Measurements from ENCODE around the gene APEH. TPM values are rescaled to one million over a fixed set of nuclear protein-coding genes. Genes with fewer than 3 reads are reported as not detected.
"Not testable (repeated sequence)": the region's sequence is repeated elsewhere in the genome, so short reads cannot be mapped to it uniquely, and the experiment has no call there.

The APEH gene
- polyA plus RNA-seq, 3 donors: 153 to 162 (median 156) TPM

GRCh38 chr3:49665822-49666519 lies 8.2 kb upstream of the APEH start:
- DNase-seq: no peak

DNA sequence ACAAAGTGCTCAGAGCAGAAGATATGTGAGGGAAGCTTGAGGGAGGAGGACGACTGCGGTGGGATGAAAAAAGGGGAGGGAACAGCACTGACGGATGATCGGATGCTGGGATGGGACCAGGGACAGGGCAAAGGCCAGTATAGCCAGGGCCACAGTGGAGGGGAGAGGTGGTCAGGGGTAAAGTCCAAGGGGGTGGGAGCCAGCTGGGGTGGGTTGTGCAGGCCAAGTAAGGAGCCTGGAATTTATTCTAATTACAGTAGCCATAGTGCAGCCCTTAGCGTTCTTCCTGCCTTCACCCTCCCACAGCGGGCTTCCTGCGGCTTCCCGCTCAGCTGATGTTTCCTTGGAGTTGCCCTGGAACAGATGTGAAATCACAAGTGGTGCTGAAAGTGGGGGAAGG lies 7.6 kb upstream of the APEH start:
- DNase-seq: no peak

- DNase-seq: no peak
These were observed 6.3 kb upstream of the APEH start for GRCh38 chr3:49667701-49668413.

DNA sequence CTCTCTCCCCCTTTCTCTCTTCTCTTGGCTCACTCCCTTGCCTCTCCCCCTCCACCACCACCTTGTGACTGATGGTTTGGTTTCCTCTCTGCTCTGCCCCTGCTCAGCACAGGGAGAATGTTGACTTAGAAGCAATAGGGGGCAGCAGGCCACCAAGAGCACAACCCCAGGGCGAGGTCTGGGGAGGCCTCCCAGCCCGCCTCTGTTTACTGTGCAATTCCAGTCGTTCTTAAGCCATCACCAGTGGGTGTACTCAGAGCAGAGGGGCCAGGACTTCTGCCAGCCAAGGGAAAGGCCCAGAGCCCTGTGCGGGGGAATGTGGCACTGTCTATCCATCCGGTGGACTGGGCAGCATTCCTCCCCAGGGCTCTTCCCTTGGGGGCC lies 5.7 kb upstream of the APEH start:
- no peak for DNase-seq

- DNase-seq: no peak
These were observed 5.3 kb upstream of the APEH start for GRCh38 chr3:49668861-49669260.

- DNase-seq: no peak
These were observed 4.8 kb upstream of the APEH start for GRCh38 chr3:49669352-49669751.

DNA sequence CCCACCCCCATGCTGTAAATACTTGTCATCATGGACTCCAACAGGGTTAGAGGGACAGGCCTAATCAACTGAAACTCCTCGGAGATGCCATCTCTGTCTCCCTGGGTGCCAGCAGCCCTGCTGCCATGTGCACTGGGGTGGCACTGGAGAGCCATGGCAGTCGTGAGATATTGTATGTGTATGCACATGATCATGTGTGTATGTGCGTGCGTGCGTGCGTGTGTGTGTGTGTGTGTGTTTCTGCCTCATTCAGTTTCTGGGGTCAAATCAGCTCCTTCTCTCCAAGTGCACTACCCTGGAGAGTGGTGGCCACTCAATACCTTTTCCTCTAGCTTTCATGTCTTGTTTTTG lies 3.2 kb upstream of the APEH start:
- DNase-seq: no peak

DNA sequence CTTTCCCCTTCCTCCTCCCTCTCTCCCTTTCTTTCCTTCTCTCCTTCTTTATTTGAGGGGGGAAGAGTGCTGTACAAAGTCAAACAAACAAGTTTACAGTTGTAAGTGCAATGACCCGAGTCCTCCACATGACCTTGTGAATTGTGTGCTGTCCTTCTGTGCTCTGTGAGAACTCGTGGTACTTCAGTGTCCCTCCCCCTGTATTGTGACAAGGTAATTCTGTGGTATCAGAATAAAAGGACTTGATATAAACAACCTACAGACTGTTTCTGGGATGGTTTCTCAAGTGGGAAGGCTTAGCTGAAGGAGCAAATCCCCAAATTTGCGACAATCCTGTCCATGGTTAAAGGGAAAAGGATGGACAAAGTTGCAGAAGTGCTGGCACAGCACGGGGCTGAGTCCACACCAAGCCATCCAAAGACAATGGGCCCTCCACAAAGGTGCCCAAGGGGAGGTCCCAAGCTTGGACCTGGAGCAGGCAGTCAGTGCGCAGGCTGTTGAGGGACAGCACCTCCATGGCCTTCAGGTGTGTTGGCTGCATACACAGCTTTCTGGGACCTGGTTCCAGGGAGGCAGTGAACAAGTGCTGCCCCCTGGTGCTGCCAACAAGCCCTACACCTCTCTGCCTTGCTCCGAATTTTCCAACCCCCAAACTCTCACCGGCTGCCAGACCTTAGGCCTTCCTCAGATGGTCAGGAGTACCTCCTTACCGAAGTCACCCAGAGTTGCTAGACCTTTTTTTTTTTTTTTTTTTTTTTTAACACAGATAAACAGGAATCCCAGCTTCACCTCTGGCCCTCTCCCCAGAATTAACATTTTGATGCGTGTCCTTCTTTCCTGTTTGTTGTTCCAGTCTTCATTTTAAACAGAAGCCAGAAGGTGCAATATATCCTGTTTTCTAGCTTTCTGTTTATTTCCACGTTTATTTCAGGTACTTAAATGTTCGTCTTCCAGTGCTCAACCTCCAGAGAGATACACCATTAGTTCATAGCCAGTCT lies 2.6 kb upstream of the APEH start:
- peak; percentile 72 for DNase-seq

DNA sequence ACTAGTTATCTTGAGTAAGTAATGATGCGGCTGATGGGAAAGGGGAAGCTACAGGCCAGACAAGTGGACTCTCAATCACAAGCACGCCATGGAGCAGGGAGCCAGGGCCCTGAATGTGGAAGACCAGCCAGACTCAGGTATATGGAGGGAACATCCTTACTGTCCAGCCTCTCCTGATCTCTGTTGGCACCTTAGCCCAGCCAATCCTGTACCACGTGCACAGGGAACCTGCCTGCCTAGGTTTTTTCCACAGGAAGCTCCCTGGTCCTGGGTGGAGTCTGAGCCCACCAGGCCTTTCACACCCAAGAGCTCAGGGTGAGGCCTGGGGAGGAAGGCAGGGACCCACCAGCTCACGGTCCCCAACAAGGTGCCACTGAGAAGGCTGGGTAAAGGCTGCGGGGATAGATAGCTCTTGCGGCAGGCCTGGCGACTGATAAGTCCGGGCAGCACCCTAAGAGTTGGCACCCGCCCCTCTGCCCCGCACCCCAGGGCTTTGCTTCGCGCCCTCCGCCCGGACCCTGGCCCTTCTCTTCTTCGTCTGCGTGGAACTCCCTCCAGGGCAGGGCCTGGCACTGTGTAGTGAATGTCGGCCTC lies 933 bp upstream of the APEH start:
- no peak for DNase-seq

DNA sequence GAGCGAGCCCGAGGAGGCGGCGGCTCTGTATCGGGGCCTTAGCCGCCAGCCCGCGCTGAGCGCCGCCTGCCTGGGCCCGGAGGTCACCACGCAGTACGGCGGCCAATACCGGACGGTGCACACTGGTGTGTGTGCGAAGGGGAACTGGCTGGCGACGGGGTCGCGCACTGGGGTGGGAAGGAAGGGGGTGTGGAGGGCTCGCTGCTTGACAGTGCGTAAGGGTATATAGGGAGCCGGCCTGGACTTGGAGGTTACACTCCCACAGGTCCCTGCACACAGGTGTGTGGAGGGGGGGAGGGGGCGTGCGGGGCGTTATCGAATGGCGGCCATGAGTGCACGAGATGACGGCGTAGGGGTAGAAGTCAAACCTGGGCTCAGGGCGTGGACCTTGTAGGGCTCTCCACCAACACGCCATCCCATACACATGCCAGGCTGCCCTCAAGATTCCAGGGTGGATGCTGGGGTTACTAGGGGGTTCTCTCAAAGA lies 389 bp downstream of the APEH start:
- DNase-seq: no peak

DNA sequence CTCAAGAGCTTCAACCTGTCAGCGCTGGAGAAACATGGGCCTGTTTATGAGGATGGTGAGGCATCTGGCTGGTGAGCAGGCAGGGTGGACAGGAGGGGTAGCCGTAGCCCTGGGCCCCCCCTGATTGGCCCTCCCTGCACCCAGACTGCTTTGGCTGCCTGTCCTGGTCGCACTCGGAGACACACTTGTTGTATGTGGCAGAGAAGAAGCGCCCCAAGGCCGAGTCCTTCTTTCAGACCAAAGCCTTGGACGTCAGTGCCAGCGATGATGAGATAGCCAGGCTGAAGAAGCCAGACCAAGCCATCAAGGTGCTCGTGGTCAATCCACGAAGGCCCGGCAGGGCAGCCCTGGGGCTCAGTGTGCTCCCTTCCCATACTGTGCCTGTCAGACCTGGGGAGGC lies 1.8 kb downstream of the APEH start:
- DNase-seq: no peak

GRCh38 chr3:49680493-49681231 lies 6.5 kb downstream of the APEH start:
- DNase-seq: no peak

- no peak for DNase-seq
These were observed 7.0 kb downstream of the APEH start for GRCh38 chr3:49681232-49681522.

DNA sequence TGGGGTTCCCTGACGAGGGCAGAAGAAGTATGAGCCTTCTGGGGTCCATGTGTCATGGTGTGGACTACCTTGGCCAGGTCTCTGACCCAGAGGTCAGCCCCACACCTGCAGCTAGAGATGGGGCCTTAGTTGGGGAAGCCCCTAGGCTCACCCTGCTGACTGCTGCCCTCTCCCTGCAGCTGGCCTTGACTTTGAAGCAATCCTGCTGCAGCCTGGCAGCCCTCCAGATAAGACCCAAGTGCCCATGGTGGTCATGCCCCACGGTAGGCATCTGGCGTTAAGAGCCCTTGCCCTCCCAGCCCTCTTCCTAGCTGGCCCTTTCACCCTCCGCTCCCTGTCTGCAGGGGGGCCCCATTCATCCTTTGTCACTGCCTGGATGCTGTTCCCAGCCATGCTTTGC lies 7.4 kb downstream of the APEH start:
- no peak for DNase-seq

DNA sequence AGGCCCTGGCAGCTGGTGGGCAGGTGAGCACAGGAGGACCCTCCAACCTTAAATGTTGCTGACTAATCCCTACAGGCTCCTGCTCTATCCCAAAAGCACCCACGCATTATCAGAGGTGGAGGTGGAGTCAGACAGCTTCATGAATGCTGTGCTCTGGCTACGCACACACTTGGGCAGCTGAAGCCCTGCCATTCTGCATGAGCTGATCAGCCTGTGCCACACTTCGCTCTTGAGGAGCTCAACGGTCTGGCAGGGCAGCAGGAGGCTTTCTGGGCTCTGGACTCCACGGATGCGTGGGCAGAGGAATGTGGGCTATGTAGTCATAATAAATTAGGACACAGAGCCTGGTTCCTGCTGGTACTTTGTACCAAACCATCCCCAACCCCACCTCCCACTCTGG lies 9.0 kb downstream of the APEH start:
- DNase-seq: no peak

DNA sequence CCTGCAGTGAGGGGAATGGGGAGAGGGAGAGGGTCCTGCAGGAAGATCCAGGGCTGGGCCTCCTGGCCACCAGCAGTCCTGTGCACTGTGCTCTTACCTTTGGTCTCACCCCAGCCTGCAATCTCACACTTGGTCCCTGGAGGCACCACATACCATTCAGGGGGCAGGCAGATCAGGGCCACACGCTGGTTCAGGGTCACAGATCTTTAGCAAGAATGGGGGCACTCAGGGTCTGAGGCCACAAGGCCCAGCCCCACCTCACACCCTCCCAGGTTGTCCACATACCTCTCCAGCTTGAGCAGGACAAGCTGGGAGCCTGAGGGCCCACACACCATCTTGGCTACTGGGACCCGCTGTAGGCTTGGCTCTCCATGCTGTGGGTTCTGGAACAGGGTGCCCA lies 10.3 kb downstream of the APEH start:
- DNase-seq: not testable (repeated sequence)

DNA sequence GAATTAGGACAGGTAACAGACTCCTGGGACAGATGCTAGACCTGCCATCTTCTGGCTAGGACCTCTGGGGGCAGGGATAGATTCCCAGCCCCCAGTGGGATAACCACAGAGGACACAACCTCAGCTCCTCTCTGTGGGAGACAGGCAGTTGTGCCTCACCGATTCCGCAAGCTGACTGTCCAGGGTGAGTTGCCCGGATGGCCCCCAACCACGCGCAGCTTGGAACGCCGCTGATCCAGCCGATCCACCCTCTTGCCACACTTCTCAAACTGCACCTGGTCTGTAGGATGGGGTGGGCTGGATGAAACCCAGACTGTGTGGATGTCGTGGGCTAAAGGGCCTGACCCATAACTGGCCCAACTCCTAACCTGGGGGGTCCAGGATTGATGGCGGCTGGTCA lies 11.0 kb downstream of the APEH start:
- not testable (repeated sequence) for DNase-seq

GRCh38 chr3:49685846-49686245 lies 11.7 kb downstream of the APEH start:
- not testable (repeated sequence) for DNase-seq

GRCh38 chr3:49686346-49686745 lies 12.2 kb downstream of the APEH start:
- DNase-seq: not testable (repeated sequence)

- peak; percentile 78 for DNase-seq
These were observed 12.7 kb downstream of the APEH start for GRCh38 chr3:49686769-49687423.

DNA sequence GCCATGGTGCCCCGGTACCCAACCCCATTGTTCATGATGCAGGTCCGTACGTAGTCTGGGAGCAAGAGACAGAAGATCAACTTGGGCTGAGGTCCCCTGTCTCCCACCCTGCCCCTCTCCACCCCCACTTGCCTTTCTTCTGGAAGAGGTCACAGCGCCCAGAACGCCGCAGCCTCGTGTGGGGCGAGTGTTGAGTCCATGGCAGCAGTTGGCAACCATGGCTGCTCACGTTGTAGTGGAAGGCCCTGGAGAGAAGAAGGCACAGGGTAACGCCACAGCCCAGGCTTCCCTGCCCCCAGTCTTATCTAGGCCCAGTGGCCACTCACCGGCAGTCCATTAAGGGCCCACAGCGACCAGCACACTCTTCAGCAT lies 13.3 kb downstream of the APEH start:
- not testable (repeated sequence) for DNase-seq
